ENCODE measurements around the gene XYLT1.

- TF ChIP-seq ZSCAN18 (tag by site-specific recombination; IDR thresholded peaks at IDR 0.05) (no peak), REST (tag by site-specific recombination; IDR thresholded peaks at IDR 0.05) (no peak), PRDM10 (tag by site-specific recombination; IDR thresholded peaks at IDR 0.05) (no peak), BCL11A (tag by site-specific recombination; IDR thresholded peaks at IDR 0.05; ENCODE audit: low read depth) (no peak), ZBTB44 (tag by site-specific recombination; IDR thresholded peaks at IDR 0.05) (no peak), ZBTB17 (tag by site-specific recombination; IDR thresholded peaks at IDR 0.05) (no peak), KLF16 (tag by site-specific recombination; IDR thresholded peaks at IDR 0.05) (no peak), ZBTB7A (tag by site-specific recombination; IDR thresholded peaks at IDR 0.05; ENCODE audit: low read depth) (no peak), CTCF (tag by site-specific recombination; IDR thresholded peaks at IDR 0.05) (no peak), ZNF274 (IDR thresholded peaks at IDR 0.05; ENCODE audit: low read length) (no peak), ZNF274 (tag by site-specific recombination; IDR thresholded peaks at IDR 0.05; ENCODE audit: borderline replicate concordance) (no peak), ZBTB26 (tag by site-specific recombination; optimal IDR thresholded peaks at IDR 0.05) (no peak), ZBTB20 (tag by site-specific recombination; IDR thresholded peaks at IDR 0.05) (no peak), YY1 (tag by site-specific recombination; IDR thresholded peaks at IDR 0.05) (no peak)
Measured at GRCh38 chr16:17246974-17247732, 223.6 kb downstream of the XYLT1 start.

All from HEK293 (cell line).